Upper lobe of right lung (tissue), 1 donor: Measurements from ENCODE around the gene GNAQ. TPM values are rescaled to one million over a fixed set of nuclear protein-coding genes. Genes with fewer than 3 reads are reported as not detected.
"Not testable (repeated sequence)": the region's sequence is repeated elsewhere in the genome, so short reads cannot be mapped to it uniquely, and the experiment has no call there.

ENCODE experiments used
- ATAC-seq: fragments of 200-7000 bp; cut with Tn5 transposase; one replicate; pipeline ENCODE4 v1.9.1; 2020; ENCODE audit warnings: mild to moderate bottlenecking, moderate library complexity
- DNase-seq: peaks from one replicate; pipeline ENCODE4 v3.0.0-alpha.2; 2020
- H3K27ac ChIP-seq: fragments of 200-600 bp; one replicate; pipeline ENCODE4 v1.8.0; 2022
- H3K27me3 ChIP-seq: fragments of 200-600 bp; one replicate; pipeline ENCODE4 v1.8.0; 2022; ENCODE audit warnings: mild to moderate bottlenecking
- H3K36me3 ChIP-seq: fragments of 200-600 bp; one replicate; pipeline ENCODE4 v1.8.0; 2022
- H3K4me1 ChIP-seq: fragments of 200-600 bp; one replicate; pipeline ENCODE4 v1.8.0; 2022
- H3K4me3 ChIP-seq: fragments of 200-600 bp; one replicate; pipeline ENCODE4 v1.8.0; 2022; ENCODE audit warnings: mild to moderate bottlenecking
- H3K9me3 ChIP-seq: fragments of 200-600 bp; one replicate; pipeline ENCODE4 v1.8.0; 2022
- CTCF ChIP-seq: fragments of 200-600 bp; IDR thresholded peaks from one replicate; pipeline ENCODE4 v1.8.0; 2022; ENCODE audit warnings: antibody characterized with exemption
- intact Hi-C: fragments of 100-400 bp; cut with DNase I; formaldehyde crosslinking; loops from one replicate; pipeline ENCODE4 v1.11.0; 2022
- total RNA-seq: library from RNA; stranded (reverse); fragmentation: NEBNext Ultra II Directional; extraction: Animal tissue kit (Norgen Biotek cat#: 25700); gene quantifications from one replicate; pipeline ENCODE4 v1.2.1, GENCODE V29; 2021
- donor health status: DM: no; HTN: yes; CAD: no; lungs with severe emphysema.

The GNAQ gene
- total RNA-seq, 1 donor from 2014 or later, result 132 TPM

- ATAC-seq, result peak; percentile 93
- H3K27ac ChIP-seq, result no peak overlapping the region
- intact Hi-C loops, result no loop called here
- DNase-seq, result no peak
- H3K4me1 ChIP-seq, result no peaks in the 10 kb centered on the region
- H3K4me3 ChIP-seq, result no peak overlapping the region
- no peaks in the 10 kb centered on the region for H3K27me3 ChIP-seq
- peak; percentile 6 for TF ChIP-seq CTCF
- no peaks in the 10 kb centered on the region for H3K9me3 ChIP-seq
- H3K36me3 ChIP-seq, result peaks cover 4% of the 10 kb centered on the region
Measured at GRCh38 chr9:77864211-77864889, 167.3 kb downstream of the GNAQ start.

GRCh38 chr9:77863638-77864037 lies 168.0 kb downstream of the GNAQ start:
- H3K36me3 ChIP-seq, H3K9me3 ChIP-seq, H3K4me1 ChIP-seq, DNase-seq, intact Hi-C loops, H3K4me3 ChIP-seq, H3K27me3 ChIP-seq, ATAC-seq, H3K27ac ChIP-seq: not testable (repeated sequence)

GRCh38 chr9:77860953-77861352 lies 170.7 kb downstream of the GNAQ start:
- H3K4me1 ChIP-seq, H3K27ac ChIP-seq, DNase-seq, ATAC-seq, intact Hi-C loops, H3K27me3 ChIP-seq, H3K9me3 ChIP-seq, H3K36me3 ChIP-seq, H3K4me3 ChIP-seq: not testable (repeated sequence)

GRCh38 chr9:77857513-77858259 lies 173.9 kb downstream of the GNAQ start:
- no peak for DNase-seq
- peaks cover 4% of the 10 kb centered on the region for H3K36me3 ChIP-seq
- intact Hi-C loops, result no loop called here
- no peak for TF ChIP-seq CTCF
- H3K27ac ChIP-seq, result no peak overlapping the region
- H3K27me3 ChIP-seq, result no peaks in the 10 kb centered on the region
- H3K4me3 ChIP-seq, result no peak overlapping the region
- no peaks in the 10 kb centered on the region for H3K9me3 ChIP-seq
- peaks cover 11% of the 10 kb centered on the region for H3K4me1 ChIP-seq
- ATAC-seq, result no peak

- ATAC-seq, result no peak
- TF ChIP-seq CTCF, result no peak
- no peak overlapping the region for H3K27ac ChIP-seq
Measured at GRCh38 chr9:77856615-77857014, 175.0 kb downstream of the GNAQ start.

GRCh38 chr9:77854916-77855311 lies 176.7 kb downstream of the GNAQ start:
- Histone ChIP-seq H3K9me3 (no peaks in the 10 kb centered on the region), H3K36me3 (peaks cover 4% of the 10 kb centered on the region), H3K27me3 (no peaks in the 10 kb centered on the region), H3K4me1 (peaks cover 25% of the 10 kb centered on the region), H3K27ac (no peak overlapping the region), H3K4me3 (no peak overlapping the region)
- DNase-seq (no peak), ATAC-seq (no peak)
- intact Hi-C loops, result no loop called here
- TF ChIP-seq CTCF, result no peak

More at GRCh38 chr9:77856615-77857014, 175.0 kb downstream of the GNAQ start:
- no peaks in the 10 kb centered on the region for H3K27me3 ChIP-seq
- no peak overlapping the region for H3K4me3 ChIP-seq
- no peaks in the 10 kb centered on the region for H3K9me3 ChIP-seq
- intact Hi-C loops, result no loop called here
- no peak for DNase-seq
- peaks cover 4% of the 10 kb centered on the region for H3K36me3 ChIP-seq
- peaks cover 21% of the 10 kb centered on the region for H3K4me1 ChIP-seq
